WERI-Rb-1 (cell line): ENCODE data around the gene BNC2.

Source experiments
- DNase-seq: peaks from one replicate; pipeline ENCODE4 v3.0.0-alpha.2; 2020
- H3K27ac ChIP-seq: fragments of 250-450 bp; sonication (Bioruptor Pico); 2 replicates; pipeline ENCODE4 v1.5.1; 2020; ENCODE audit warnings: mild to moderate bottlenecking, moderate library complexity
- H3K27me3 ChIP-seq: fragments of 250-450 bp; sonication (Bioruptor Pico); 2 replicates; pipeline ENCODE4 v1.5.1; 2021; ENCODE audit warnings: mild to moderate bottlenecking, low read depth, moderate library complexity; ENCODE audit not compliant: insufficient read depth, severe bottlenecking
- H3K36me3 ChIP-seq: fragments of 250-450 bp; sonication (Bioruptor Pico); 2 replicates; pipeline ENCODE4 v1.5.1; 2020; ENCODE audit warnings: mild to moderate bottlenecking, moderate library complexity
- H3K4me3 ChIP-seq: 2 replicates; pipeline ENCODE4 v1.5.1; 2011; ENCODE audit warnings: low read depth, mild to moderate bottlenecking, control low read depth, low read length
- H3K9me3 ChIP-seq: fragments of 250-450 bp; sonication (Bioruptor Pico); 2 replicates; pipeline ENCODE4 v1.5.1; 2021; ENCODE audit warnings: mild to moderate bottlenecking, moderate library complexity; ENCODE audit not compliant: severe bottlenecking
- TF ChIP-seq, protein P1 (sequence below): IDR thresholded peaks from 2 replicates; pipeline ENCODE4 v1.5.1; 2011; ENCODE audit warnings: low read depth, mild to moderate bottlenecking, control low read depth, inconsistent platforms, low read length

The BNC2 gene

DNA sequence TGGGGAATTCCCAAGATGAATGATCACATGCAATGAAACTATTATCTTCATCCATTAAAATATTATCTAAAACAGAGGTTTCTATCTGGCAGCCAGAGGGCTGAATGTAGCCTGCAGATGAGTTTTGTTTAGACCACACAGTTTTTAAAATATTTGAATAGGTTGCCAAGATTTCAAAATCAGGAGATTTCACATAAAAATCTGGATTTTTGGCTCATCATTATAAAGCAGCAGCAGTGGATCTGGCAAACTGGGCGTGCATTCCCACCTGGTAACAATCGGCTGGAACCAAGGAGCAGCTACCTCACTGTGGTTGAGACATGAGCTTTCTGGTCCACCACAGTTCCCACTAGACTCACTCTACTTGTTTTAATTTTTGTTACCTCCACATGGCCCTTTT is 155.1 kb downstream of the BNC2 start:
- no peak overlapping the region for H3K27ac ChIP-seq
- H3K4me3 ChIP-seq: no peak overlapping the region
- no peaks in the 10 kb centered on the region for H3K9me3 ChIP-seq

DNA sequence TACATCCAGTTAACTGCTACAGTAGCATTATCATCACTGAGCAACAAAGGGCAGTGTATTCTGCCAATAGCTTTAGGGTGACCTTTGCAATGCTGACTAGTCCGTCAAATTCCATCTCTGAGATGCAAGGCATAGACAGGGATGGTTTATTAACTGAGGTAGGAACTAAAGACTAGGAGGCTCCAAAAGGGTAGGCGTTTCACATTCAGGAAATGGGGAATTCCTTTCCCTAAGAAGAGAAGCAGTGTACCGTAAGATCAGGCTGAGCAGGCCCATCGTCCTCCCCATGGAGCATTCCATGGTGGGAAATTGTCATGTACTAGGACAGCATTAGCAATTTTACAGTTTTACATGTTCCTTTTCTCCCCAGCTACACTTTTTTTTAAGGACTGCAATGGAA is 157.7 kb downstream of the BNC2 start:
- Histone ChIP-seq H3K9me3 (no peaks in the 10 kb centered on the region), H3K4me3 (no peak overlapping the region), H3K36me3 (no peaks in the 10 kb centered on the region), H3K27me3 (no peaks in the 10 kb centered on the region), H3K27ac (no peak overlapping the region)
- DNase-seq: no peak
- TF ChIP-seq, protein P1, sequence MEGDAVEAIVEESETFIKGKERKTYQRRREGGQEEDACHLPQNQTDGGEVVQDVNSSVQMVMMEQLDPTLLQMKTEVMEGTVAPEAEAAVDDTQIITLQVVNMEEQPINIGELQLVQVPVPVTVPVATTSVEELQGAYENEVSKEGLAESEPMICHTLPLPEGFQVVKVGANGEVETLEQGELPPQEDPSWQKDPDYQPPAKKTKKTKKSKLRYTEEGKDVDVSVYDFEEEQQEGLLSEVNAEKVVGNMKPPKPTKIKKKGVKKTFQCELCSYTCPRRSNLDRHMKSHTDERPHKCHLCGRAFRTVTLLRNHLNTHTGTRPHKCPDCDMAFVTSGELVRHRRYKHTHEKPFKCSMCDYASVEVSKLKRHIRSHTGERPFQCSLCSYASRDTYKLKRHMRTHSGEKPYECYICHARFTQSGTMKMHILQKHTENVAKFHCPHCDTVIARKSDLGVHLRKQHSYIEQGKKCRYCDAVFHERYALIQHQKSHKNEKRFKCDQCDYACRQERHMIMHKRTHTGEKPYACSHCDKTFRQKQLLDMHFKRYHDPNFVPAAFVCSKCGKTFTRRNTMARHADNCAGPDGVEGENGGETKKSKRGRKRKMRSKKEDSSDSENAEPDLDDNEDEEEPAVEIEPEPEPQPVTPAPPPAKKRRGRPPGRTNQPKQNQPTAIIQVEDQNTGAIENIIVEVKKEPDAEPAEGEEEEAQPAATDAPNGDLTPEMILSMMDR: no peak

More for the DNA sequence above, 155.1 kb downstream of the BNC2 start:
- DNase-seq: no peak
- TF ChIP-seq, protein P1: no peak
- Histone ChIP-seq H3K36me3 (no peaks in the 10 kb centered on the region), H3K27me3 (no peaks in the 10 kb centered on the region)

DNA sequence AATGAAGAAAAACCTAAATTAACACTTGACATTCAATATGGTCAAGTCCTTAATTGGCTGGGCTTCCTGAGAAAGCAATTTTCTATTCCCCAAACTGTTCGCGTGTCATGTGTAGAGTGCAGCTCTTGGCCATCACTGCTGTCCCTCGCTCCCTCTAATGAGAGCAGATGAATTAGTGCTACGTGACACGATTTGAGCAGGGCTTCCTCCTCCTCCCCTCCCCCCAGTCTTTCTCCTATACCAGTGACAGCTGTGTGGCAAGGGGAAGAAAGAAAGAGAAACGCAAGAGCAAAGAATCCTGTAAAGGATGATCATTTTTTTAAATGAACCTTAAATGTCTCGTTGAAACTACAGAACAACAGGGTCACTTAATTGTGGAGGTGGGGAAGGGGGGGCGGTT is 159.6 kb downstream of the BNC2 start:
- Histone ChIP-seq H3K27ac (no peak overlapping the region), H3K9me3 (no peaks in the 10 kb centered on the region), H3K4me3 (peak overlapping the region; percentile 15), H3K27me3 (no peaks in the 10 kb centered on the region), H3K36me3 (no peaks in the 10 kb centered on the region)
- peak; percentile 44 for DNase-seq
- TF ChIP-seq, protein P1: no peak

DNA sequence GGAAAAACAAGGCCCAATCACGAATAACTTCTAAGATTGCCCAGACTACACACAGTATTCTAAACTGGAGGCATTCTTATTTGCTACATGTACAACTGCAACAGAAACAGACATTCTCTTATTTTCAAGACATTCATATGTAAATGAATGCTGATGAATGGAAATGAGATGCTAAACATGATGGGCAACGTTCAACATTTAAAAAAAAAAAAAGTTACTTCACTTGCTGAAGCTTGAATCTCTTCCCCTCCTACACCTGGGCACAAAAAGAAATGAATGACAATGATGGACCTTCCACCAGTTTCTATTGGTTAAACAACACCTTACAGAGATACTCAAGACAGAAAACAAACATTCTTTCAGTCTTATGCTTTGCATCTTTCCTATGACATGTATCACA is 160.5 kb downstream of the BNC2 start:
- H3K27ac ChIP-seq: no peak overlapping the region
- no peak for DNase-seq
- H3K4me3 ChIP-seq: no peak overlapping the region

DNA sequence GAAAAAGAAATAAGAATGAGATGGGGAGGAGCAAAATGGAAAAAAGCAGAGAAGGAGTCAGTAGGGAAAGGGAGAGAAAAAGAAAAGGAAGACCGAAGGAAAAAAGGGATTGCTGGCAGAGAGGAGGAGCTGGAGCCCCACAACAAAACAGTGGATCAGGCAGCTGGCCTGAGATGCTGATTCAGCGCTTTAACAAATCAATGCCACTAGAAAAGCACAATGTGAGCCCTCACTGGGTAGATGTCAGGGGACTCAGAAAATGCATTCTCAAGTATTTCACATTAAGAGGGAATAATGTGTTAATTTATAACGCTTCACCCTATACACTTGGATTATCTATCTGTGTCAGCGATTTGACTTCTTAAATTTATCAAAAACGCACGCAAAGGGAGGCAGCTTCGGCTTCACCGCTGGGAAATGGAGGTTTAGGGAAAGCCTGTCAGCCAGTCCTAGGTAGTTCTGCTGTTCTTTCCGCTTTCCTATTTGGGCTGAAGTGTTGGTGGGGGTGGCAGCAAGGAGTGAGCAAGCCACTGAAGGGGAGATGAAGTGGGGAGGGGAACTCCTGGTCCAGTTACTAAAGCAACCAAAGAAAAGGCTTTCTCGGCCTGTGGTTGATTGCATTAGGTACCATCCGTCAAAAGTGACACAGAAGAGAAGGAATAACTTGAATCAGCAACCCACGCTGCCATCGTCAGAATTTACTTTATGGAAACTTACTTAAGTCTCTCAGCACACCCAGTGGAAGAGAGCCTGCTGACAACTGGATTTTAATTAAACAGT is 161.6 kb downstream of the BNC2 start:
- no peak for DNase-seq
- Histone ChIP-seq H3K36me3 (no peaks in the 10 kb centered on the region), H3K9me3 (no peaks in the 10 kb centered on the region), H3K27ac (no peak overlapping the region), H3K4me3 (no peak overlapping the region), H3K27me3 (no peaks in the 10 kb centered on the region)
- TF ChIP-seq, protein P1: no peak

More for the DNA sequence above, 160.5 kb downstream of the BNC2 start:
- Histone ChIP-seq H3K27me3 (no peaks in the 10 kb centered on the region), H3K36me3 (no peaks in the 10 kb centered on the region), H3K9me3 (no peaks in the 10 kb centered on the region)
- TF ChIP-seq, protein P1: no peak
